GM10266 (cell line): ENCODE data around the gene KCNE3.
"Not testable (repeated sequence)": the region's sequence is repeated elsewhere in the genome, so short reads cannot be mapped to it uniquely, and the experiment has no call there.

ENCODE experiments used
- DNase-seq: peaks from one replicate; pipeline ENCODE4 v3.0.0; 2012; ENCODE audit errors: extremely low spot score
- TF ChIP-seq, protein P1 (sequence below): IDR thresholded peaks from 2 replicates; pipeline ENCODE4 v1.5.1; 2012; ENCODE audit warnings: mild to moderate bottlenecking, low read depth; ENCODE audit not compliant: control insufficient read depth, insufficient read depth; ENCODE audit errors: missing control alignments

The KCNE3 gene

DNA sequence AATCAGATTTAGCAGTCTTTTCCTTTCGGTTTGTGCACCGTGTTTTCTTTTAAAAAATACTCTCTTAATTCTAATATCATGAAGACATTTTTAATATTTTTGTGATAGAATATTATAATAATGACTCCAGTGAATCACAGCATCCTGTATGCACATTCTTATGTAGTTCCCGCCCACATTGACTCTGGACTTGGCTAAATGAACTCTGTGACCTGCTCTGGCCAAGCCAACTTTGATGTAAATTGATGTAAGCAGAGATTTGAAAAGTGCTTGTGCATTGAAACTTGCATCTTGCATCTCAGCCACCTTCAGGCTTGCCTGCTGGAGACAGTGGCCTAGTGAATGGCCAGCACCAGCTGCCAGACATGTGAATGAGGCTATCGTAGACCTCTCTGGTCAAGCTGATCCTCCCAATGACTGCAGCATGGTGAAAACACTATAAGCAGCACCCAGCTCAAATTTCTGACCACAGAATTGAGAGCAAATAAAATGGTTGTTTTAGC, 39.9 kb downstream of the KCNE3 start:
- TF ChIP-seq, protein P1, sequence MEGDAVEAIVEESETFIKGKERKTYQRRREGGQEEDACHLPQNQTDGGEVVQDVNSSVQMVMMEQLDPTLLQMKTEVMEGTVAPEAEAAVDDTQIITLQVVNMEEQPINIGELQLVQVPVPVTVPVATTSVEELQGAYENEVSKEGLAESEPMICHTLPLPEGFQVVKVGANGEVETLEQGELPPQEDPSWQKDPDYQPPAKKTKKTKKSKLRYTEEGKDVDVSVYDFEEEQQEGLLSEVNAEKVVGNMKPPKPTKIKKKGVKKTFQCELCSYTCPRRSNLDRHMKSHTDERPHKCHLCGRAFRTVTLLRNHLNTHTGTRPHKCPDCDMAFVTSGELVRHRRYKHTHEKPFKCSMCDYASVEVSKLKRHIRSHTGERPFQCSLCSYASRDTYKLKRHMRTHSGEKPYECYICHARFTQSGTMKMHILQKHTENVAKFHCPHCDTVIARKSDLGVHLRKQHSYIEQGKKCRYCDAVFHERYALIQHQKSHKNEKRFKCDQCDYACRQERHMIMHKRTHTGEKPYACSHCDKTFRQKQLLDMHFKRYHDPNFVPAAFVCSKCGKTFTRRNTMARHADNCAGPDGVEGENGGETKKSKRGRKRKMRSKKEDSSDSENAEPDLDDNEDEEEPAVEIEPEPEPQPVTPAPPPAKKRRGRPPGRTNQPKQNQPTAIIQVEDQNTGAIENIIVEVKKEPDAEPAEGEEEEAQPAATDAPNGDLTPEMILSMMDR = no peak
- no peak for DNase-seq

DNA sequence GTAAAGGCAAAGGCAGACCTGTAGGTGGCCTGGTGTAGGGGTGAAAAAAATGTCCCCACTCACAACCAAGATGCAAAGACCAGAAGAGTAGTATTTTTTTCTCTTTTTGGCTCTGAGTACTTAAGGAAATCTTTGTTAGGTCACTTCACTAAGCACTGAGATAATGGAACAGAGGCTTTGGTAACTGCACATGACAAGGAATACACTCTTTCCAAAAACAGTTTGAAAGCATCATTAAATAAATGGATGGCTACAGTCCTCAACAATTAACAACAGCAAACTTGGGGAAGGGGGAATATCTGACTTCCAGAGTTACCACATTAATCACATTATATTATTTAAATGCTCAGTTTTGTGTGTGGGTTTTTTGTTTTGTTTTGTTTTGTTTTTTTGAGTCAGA, 42.2 kb downstream of the KCNE3 start:
- DNase-seq = no peak
- TF ChIP-seq, protein P1 = no peak

DNA sequence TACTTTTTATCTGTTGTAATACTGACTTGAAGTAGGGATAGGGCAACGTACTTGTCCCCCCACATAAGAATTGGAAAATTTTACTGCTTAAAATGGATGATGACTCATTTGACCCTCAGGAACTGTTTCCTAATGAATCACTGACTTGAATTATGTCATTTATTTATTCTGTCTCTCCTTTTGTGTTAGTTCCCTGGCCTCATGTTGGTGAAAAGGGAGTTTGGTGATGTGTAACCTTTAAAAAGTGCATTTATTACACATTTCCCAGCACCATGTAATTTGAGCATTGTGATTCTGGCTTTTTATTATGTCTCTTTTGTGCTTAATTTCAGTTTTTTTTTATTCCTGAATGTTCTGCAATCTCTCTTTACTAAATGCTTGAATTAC, 48.8 kb downstream of the KCNE3 start:
- TF ChIP-seq, protein P1 = no peak
- no peak for DNase-seq

DNA sequence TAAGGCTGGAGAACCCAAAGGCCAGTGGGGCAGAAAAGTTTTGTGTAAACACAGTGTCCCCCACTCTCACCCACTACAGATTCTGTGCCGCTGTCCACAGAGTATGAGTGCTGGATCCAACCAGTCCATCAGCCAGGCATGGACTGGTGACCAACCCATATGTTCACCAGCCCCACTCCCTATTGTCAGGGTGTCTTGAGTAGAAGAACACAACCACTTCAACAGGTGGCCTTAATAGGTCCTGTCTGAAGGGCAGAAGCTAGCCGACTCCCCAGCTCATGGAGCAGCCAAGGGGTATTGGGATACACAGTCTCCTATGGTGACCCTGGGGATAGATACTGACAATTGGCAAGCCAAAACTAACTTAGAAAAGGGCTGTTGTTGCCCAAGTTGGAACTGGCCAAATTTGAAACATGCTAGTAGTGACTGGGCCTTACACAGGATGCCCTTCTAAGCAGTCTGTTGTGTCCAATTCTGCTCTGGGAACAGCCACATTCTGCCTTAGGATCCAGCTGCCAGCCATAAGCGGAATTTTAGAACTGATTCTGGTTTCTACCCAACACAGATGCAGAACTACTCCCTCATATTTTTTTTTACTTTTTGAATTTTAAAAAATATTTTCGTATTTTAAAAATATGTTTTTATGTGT, 49.4 kb downstream of the KCNE3 start:
- no peak for DNase-seq
- TF ChIP-seq, protein P1 = no peak

DNA sequence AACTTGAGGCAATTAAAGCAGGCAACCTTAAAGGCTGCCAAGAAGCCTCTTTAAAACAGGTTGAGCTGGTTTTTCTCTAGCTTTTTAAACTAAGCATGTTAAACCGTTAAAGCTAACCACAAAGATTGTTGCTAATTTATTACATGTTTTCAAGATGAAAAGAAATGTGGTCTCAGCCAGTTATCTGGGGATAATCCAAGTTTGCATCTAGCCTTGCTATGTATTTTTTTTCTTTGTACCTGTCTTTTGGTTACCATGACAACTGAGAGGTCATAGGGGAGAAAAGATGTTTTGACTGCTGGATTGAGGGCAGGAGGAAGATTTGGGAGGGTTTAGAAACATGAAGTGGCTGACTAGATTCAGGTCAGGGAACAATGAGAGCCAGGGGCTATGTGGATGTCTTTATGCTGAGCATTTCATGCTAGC, 50.0 kb downstream of the KCNE3 start:
- TF ChIP-seq, protein P1 = no peak
- DNase-seq = no peak

DNA sequence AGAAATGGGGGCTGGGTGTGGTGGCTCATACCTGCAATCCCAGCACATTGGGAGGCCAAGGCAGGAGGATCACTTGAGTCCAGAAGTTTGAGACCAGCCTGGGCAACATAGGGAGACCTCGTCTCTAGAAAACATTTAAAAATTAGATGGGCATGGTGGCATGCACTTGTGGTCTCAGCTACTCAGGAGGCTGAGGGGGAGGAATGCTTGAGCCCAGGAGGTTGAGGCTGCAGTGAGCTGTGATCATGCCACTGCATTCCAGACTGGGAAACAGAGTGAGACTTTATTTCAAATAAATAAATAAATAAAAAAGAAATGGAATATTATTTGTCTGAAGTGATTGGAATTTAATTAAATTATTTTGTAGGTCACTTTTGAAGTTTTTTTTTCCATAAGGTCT, 50.4 kb downstream of the KCNE3 start:
- not testable (repeated sequence) for DNase-seq

DNA sequence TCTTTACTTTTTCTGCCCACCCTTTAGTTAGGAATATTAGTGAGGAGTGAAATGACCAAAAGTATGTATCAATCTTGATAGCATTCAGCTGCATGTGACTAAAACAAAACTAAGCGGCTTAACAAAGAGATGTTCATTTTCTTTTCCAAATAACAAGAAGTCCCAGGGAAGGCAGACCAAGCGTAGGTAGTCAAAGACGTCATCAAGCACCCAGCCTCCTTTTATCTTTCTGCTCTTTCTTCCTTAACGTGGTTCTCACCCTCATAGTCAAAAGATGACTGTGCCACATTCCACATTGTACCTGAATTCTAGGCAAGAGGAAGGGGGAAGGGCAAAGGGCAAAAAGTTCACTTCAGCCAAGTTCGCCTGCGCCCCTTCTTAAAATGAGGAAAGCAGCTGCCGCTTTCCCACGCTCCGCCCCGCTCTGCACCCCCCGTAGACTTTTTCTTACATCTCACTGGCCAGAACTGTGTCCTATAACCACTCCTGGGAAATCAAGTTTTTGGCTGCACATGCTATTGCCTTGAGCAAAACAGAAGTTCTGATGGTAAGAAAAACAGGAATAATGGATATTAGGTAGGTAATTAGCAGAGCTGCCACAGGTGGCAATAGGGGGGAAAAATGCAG, 54.5 kb downstream of the KCNE3 start:
- TF ChIP-seq, protein P1 = no peak
- DNase-seq = no peak
